Upper lobe of right lung (tissue), 1 donor: ENCODE measurements around the gene ANKRD18B. TPM values are rescaled to one million over a fixed set of nuclear protein-coding genes. Genes with fewer than 3 reads are reported as not detected.
"Not testable (repeated sequence)": the region's sequence is repeated elsewhere in the genome, so short reads cannot be mapped to it uniquely, and the experiment has no call there.

ENCODE experiments used
- ATAC-seq: fragments of 200-7000 bp; cut with Tn5 transposase; one replicate; pipeline ENCODE4 v1.9.1; 2020; ENCODE audit warnings: mild to moderate bottlenecking, moderate library complexity
- DNase-seq: peaks from one replicate; pipeline ENCODE4 v3.0.0-alpha.2; 2020
- H3K27ac ChIP-seq: fragments of 200-600 bp; one replicate; pipeline ENCODE4 v1.8.0; 2022
- H3K27me3 ChIP-seq: fragments of 200-600 bp; one replicate; pipeline ENCODE4 v1.8.0; 2022; ENCODE audit warnings: mild to moderate bottlenecking
- H3K36me3 ChIP-seq: fragments of 200-600 bp; one replicate; pipeline ENCODE4 v1.8.0; 2022
- H3K4me1 ChIP-seq: fragments of 200-600 bp; one replicate; pipeline ENCODE4 v1.8.0; 2022
- H3K4me3 ChIP-seq: fragments of 200-600 bp; one replicate; pipeline ENCODE4 v1.8.0; 2022; ENCODE audit warnings: mild to moderate bottlenecking
- H3K9me3 ChIP-seq: fragments of 200-600 bp; one replicate; pipeline ENCODE4 v1.8.0; 2022
- intact Hi-C: fragments of 100-400 bp; cut with DNase I; formaldehyde crosslinking; loops from one replicate; pipeline ENCODE4 v1.11.0; 2022
- total RNA-seq: library from RNA; stranded (reverse); fragmentation: NEBNext Ultra II Directional; extraction: Animal tissue kit (Norgen Biotek cat#: 25700); gene quantifications from one replicate; pipeline ENCODE4 v1.2.1, GENCODE V29; 2021
- TF ChIP-seq, protein P1 (sequence below): fragments of 200-600 bp; IDR thresholded peaks from one replicate; pipeline ENCODE4 v1.8.0; 2022; ENCODE audit warnings: antibody characterized with exemption
- donor health status: DM: no; HTN: yes; CAD: no; lungs with severe emphysema.

Gene ANKRD18B
- total RNA-seq, 1 donor from 2014 or later, result 1.2 TPM

DNA sequence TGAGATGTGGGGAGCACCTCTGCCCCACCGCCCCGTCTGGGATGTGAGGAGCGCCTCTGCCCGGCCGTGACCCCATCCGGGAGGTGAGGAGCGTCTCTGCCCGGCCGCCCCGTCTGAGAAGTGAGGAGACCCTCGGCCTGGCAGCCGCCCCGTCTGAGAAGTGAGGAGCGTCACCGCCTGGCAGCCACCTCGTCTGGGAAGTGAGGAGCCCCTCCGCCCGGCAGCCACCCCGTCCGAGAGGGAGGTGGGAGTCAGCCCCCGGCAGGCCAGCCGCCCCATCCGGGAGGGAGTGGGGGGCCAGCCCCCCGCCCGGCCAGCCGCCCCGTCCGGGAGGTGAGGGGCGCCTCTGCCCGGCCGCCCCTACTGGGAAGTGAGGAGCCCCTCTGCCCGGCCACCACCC lies 76.9 kb downstream of the ANKRD18B start:
- H3K4me1 ChIP-seq, H3K27me3 ChIP-seq, H3K4me3 ChIP-seq, ATAC-seq, H3K27ac ChIP-seq, H3K36me3 ChIP-seq, intact Hi-C loops, H3K9me3 ChIP-seq, DNase-seq: not testable (repeated sequence)

DNA sequence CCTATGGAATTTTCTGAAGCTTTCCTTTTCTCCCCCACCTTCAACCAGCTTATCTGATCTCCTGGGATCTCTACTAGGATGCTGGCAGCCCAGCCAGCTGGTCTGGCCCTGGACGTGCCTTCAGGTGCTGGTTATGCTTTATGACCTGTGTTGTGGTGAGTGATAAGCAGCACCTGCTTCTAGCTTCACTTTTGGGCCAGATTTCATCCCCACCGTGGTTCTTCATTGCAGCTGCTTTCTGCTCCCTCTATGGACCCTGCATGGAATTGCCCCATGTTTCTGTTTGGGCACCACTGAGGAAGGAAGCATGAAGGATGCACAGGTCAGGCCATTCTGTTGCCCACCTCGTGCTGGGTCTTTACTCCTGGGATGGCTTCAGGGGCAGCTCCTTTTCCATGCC lies 80.2 kb downstream of the ANKRD18B start:
- DNase-seq, H3K9me3 ChIP-seq, ATAC-seq, H3K36me3 ChIP-seq, intact Hi-C loops, H3K4me3 ChIP-seq, H3K27ac ChIP-seq, H3K27me3 ChIP-seq, H3K4me1 ChIP-seq: not testable (repeated sequence)

DNA sequence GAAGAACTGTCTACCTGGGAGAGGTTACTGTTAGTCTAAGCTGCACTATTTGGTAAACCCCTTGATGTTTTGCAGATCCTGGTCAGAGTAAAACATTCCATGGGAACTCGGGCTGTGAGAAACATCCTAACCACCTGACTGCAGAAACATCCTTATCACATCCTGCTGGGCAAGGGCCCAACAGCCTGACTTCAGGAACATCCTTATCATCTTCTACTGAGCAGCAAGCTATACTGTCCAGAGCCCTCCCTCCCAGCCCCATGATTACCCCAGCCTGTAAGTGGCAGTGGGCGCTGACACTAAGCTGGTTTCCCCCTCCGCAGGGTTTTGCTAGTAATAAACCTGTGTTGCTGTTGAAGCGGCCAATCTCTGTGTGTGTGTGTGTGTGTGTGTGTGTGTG lies 80.9 kb downstream of the ANKRD18B start:
- intact Hi-C loops, DNase-seq, ATAC-seq, H3K27ac ChIP-seq, H3K4me1 ChIP-seq, H3K36me3 ChIP-seq, H3K9me3 ChIP-seq, H3K27me3 ChIP-seq, H3K4me3 ChIP-seq: not testable (repeated sequence)

DNA sequence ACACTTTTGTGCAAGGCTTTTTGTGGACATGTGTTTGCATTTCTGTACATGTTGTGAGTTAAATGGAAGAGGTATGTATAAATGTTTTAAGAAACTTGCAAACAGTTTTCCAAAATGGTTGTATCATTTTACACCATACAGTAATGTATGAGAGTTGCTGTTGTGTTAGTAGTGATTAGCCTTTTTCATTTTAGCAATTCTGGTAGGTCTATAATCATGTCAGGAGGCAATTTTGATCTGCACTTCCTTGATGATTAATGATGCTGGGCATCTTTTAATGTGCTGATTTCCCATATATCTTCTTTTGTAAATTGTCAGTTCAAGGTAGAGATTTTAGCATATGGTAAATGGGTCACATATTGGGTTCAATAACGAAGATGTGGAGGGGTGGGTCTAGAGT lies 87.3 kb downstream of the ANKRD18B start:
- no peaks in the 10 kb centered on the region for H3K4me1 ChIP-seq
- H3K9me3 ChIP-seq, result no peaks in the 10 kb centered on the region
- no peak for DNase-seq
- no peaks in the 10 kb centered on the region for H3K27me3 ChIP-seq
- H3K36me3 ChIP-seq, result no peaks in the 10 kb centered on the region
- no peak for ATAC-seq
- TF ChIP-seq, protein P1, sequence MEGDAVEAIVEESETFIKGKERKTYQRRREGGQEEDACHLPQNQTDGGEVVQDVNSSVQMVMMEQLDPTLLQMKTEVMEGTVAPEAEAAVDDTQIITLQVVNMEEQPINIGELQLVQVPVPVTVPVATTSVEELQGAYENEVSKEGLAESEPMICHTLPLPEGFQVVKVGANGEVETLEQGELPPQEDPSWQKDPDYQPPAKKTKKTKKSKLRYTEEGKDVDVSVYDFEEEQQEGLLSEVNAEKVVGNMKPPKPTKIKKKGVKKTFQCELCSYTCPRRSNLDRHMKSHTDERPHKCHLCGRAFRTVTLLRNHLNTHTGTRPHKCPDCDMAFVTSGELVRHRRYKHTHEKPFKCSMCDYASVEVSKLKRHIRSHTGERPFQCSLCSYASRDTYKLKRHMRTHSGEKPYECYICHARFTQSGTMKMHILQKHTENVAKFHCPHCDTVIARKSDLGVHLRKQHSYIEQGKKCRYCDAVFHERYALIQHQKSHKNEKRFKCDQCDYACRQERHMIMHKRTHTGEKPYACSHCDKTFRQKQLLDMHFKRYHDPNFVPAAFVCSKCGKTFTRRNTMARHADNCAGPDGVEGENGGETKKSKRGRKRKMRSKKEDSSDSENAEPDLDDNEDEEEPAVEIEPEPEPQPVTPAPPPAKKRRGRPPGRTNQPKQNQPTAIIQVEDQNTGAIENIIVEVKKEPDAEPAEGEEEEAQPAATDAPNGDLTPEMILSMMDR, result no peak
- no peak overlapping the region for H3K27ac ChIP-seq
- intact Hi-C loops, result no loop called here
- no peak overlapping the region for H3K4me3 ChIP-seq

DNA sequence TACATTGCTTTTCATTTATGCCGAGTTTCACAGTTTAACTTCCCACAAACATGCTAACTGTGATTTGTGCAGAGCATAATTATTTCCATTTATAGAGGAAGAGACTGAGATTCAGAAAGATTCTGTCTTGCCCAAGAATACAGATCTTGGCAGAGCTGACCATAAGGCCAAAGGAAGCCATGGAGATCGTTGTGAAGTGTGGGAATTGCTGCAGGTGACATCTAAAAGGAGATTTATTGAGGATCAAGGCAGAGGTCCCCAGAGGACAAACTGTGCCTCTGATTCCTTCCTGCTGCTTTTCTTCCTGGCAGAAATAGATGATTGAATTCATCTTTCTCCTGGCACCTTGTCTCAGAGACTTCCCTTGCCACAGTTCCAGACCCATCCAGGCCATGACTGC lies 88.4 kb downstream of the ANKRD18B start:
- intact Hi-C loops, DNase-seq, H3K27ac ChIP-seq, H3K9me3 ChIP-seq, H3K4me3 ChIP-seq, H3K4me1 ChIP-seq, H3K36me3 ChIP-seq, H3K27me3 ChIP-seq, ATAC-seq: not testable (repeated sequence)

DNA sequence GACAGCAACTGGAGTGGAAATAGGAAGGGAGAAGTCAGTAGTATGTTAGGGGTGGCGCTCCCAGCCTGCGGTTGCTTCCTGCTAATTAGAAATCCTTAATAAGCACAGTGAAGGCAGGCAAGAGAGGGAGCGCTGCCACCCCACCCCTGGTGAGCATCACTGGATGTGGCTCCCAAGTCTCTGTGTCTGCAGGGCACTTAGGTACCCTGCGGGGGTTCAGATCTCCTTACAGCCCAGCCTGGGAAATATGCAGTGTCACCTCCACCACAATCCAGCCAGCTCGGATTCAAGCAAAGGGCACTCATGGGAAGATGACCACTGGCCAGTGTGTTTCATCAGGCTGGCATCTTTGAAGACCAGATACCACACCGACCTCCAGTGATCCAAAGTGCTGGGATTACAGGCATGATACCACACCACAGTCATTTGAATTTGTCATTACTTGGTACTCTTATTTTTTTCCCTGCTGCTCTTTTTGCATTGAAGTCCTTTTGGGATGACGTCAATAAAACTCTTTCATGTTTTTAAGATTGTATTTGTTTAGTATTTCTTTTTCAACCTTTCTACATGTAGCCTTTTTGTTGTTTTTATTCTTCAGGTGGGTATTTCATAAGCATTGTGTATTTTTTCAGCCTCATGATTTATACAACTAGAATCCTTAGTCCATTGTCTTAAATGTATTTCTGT lies 90.1 kb downstream of the ANKRD18B start:
- TF ChIP-seq, protein P1, result no peak
- Histone ChIP-seq H3K27ac (no peak overlapping the region), H3K4me1 (no peaks in the 10 kb centered on the region), H3K36me3 (no peaks in the 10 kb centered on the region), H3K27me3 (peaks cover 10% of the 10 kb centered on the region), H3K4me3 (no peak overlapping the region), H3K9me3 (no peaks in the 10 kb centered on the region)
- intact Hi-C loops, result no loop called here
- DNase-seq (no peak), ATAC-seq (no peak)

DNA sequence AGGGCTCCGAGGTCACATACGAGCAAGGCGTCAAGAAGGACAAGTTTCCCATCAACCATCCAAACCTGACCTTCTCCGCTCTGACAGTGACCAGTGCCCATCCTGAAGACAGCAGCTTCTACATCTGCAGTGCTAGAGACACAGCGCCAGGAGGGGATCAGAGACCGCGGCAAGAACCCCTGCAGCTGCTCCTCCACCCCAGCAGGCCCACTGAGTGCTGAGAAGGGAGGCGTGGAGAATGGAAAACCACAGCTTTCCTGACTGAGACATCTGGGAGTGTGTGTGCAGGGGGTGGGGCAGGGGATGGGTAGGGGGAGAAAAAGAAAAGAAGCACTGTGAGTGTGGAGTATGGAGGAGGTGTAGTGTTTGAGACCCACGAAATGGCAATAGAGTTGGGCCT lies 94.3 kb downstream of the ANKRD18B start:
- H3K27ac ChIP-seq, H3K4me3 ChIP-seq, H3K36me3 ChIP-seq, DNase-seq, H3K4me1 ChIP-seq, intact Hi-C loops, H3K9me3 ChIP-seq, ATAC-seq: not testable (repeated sequence)
- peaks cover 17% of the 10 kb centered on the region for H3K27me3 ChIP-seq

DNA sequence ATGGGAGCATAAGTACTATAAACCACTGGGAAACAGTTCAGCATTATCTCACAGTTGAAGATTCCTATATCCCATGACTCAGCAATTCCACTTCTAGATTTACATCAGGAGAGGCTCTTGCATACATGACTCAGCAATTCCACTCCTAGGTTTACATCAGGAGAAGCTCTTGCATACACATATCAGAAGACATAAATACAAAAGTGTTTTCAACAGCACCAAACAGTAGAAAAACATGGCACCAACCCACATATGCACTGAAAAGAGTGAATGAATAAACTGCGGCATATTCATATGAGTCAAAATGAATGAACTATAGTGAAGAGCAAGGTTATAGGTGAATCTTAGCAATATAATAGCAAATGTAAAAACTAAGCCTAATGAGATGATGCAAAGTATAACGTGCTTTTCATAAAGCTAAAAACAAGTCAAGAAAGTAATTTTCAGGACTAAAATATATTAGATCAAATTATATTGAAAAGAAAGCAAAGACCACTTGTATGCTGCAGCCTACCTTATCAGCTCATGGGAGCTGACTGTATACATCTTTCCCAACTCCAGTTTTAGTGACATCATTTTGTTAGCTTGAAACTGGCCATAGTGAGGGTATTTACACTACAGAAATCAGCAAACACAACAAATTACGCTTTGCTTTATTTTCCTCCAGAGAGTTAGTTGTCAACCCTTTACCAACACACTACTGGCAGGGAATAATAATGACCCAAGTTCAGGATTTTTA lies 95.8 kb downstream of the ANKRD18B start:
- H3K27me3 ChIP-seq, result peaks cover 24% of the 10 kb centered on the region
- no peak for ATAC-seq
- H3K4me1 ChIP-seq, result no peaks in the 10 kb centered on the region
- H3K27ac ChIP-seq, result no peak overlapping the region
- no peaks in the 10 kb centered on the region for H3K36me3 ChIP-seq
- no peak for DNase-seq
- no peaks in the 10 kb centered on the region for H3K9me3 ChIP-seq
- no peak overlapping the region for H3K4me3 ChIP-seq
- TF ChIP-seq, protein P1, result no peak
- intact Hi-C loops, result loop anchor here (5.0 kb wide), 1 partner anchor 102 kb away; no protein-coding TSS in a partner anchor
